GM21737 (cell line): ENCODE data around the gene DCAF11.

Experiments used
- ATAC-seq: cut with Tn5 transposase; IDR thresholded peaks from one replicate; pipeline ENCODE4 v1.9.1; 2021; ENCODE audit warnings: mild to moderate bottlenecking, moderate library complexity; ENCODE audit not compliant: unreplicated experiment

DCAF11 gene

DNA sequence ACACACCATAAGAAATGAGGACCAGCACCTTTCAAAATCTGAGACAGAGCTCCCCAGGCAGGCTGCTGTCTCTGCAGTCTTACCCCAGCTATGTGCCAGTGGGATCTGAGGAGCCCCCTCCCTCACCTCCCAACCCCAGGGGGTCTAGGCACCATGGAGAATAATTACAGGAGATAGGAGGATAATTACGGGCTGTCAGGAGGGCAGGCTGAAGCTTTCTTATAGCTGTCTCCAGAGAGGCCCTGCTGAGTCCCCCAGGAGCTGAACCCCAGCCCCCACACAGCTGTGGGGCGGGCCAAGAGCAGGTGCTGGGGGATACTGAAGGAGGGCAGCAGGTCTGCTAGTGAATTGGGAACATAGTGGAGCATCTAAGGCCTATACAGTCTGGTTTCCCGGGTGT lies 36.4 kb upstream of the DCAF11 start:
- no peak for ATAC-seq

DNA sequence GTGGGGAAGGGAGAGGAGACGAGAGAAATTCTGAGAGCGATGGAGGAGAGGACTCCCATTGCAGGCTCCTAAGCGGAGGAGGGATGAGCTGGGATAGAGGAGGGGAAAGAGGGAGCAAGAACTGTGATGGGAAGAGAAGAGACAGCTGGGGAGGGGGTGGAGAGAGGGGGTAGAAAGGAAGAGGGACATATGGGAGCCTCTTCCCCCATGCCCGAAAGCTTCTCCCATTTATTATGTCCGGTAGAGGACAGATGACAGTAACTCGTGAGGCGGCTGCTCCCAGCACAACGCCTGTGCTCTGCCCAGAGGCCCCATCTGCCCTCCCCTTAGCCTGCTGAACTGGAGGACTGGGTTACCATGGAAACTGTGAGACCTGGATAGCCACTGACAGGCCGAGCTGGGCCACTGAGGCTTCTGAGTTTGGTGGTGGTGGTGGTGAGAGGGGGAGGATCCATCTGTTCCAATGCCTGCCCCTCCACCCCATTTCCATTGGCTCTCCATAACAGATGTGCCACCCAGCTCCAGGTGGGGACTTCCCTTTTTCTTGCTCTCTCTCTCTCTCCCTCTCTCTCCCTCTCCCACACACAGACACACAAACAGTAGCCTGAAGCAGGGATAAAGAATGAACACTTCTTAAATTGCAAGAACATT lies 35.0 kb upstream of the DCAF11 start:
- no peak for ATAC-seq

DNA sequence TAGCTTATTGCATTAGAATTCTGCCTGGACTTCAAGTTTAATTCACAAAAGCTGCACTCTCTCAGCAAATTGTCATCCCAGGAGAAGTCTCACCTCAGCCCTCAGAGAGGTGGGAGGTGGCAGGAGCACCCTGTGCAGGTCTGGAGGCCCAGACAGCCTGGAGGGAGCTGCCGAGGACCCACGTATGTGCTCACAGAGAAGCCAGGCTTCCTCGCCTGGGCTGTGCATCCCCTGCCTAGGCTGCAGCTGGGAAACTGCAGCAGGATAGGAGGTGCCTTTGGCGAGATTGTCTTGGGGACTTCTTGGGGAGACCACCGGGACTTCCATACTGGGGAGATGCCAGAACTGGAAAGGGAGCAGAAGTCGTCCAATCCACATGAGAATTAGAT lies 34.4 kb upstream of the DCAF11 start:
- ATAC-seq: no peak

DNA sequence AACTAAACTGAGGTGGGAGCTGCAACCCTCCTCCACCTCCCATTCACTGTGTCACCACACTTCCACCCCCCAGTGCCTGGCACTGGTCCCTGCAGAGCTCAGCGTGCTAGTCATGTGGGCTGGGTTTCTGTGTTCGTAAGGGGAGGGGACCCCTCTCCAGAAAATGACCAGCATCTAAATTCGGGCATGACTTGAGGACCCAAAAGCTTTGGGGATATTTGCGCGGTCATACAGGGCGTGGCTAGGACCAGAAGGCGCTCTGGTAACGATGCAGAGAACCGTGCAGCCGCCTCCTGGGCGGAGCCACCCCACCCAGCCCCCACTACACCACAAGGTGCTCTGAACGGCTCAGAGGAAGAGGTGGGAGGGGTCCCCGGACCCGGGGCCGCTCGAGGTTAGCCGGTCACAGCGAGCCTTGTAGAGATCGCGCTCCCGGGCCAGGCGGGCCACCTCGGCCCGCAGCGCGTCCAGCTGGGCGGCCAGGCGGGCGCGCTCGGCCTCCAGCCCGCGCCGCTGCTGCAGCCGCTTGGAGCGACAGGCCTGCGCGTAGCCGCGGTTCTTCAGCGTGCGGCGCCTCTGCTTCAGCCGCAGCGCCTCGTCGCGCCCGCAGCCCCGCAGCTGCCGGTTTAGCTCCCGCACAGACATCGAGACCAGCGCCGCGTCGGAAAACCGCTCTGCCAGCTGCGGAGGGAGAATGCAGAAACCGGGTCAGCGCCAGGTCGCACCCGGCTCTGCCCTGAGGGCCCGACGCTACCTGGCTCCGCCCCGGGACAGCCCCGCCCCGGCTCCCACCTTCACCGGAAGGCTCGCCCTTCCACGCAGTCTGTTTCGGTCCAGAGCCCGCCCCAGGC lies 33.5 kb upstream of the DCAF11 start:
- ATAC-seq: peak; percentile 85

DNA sequence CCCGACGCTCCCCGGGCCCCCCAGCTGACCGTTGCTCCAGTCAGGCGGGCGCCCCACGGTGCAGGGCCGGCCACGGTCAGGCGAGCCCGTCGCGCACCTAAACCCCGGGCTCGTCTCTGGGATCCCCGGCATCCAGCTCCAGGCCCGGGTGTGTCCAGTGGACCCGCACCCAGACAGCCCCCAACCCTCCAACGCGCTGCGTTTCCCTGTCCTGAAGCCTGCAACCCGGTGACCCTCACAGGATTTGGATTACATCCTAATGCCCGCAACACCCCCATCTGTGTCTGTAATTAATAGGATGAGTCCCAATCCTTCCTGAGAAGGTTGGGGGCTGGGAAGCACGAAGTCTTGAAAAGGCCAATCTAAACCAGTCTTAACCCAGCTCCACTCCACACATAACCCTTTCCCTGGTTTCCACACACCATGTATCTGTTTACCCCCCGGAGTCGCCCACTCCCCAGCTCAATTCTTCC lies 32.8 kb upstream of the DCAF11 start:
- ATAC-seq: no peak

DNA sequence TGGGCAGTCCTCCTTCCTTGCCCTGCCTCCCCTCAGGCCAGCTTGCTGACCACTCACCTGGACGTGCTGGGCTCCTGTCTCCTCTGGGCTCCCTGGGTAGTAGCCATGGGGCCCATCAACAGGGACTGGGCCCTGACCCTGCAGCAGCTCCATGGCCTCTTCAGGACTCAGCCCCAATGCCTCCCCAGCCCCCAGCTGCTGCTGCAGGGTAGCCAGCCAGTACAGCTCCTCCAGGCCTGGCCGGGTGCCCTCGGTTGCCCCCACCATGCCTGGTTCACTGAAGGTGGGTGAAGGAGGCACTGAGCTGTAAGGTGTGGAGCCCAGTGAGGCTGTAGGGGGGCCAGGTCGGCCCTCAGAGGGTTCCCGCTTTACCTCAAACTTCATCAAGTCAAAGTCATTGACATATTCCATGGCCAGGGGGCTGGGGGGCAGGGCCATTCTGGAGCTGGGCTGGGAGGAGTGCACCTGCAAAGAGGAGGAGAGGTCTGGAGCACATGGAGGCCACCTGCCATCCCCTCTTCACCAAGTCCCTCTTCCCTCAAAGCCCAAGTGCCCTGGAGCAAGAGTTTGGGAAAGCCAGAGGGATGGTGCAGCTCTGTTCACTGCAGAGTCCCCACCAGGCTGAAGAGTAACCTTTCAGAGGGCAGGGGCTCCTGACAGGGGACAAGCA lies 32.0 kb upstream of the DCAF11 start:
- no peak for ATAC-seq

DNA sequence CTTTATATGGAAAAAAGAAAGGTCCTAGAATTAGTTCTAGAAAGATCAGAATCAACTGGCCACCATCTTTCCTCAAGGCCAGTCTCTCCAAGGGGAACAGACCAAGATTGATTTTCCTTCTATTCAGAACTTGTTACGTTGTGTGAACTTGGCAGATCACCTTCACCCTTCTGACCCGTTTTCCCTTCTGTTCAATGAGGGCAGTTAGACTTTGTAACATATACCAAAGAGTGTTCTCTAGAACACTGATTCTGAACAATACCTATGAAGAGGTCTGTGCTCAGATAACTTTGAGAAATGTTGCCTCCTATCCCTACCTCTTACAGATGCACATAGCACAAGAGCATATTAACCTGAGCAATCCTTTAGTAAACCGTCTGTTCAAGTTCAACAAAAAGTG lies 31.1 kb upstream of the DCAF11 start:
- ATAC-seq: no peak

DNA sequence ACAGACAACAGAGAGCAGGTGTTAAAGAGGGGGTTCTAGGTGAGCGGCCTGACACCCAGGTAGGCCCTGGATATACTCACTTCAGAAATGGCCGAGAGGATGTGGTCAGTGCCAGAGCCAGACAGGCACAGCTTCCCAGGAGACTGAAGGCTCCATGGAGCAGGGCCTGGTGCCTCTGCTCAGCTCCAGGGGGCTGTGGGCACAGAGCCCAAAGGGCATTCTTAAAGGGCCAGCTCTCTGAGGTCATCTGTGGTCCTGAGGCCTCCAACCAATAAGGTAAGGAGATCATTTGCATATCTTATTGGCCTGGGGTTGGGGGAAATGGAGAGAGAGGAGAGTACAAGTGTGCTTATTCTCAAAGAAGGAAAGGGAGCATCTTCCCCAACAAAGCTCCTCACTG lies 30.1 kb upstream of the DCAF11 start:
- ATAC-seq: no peak

DNA sequence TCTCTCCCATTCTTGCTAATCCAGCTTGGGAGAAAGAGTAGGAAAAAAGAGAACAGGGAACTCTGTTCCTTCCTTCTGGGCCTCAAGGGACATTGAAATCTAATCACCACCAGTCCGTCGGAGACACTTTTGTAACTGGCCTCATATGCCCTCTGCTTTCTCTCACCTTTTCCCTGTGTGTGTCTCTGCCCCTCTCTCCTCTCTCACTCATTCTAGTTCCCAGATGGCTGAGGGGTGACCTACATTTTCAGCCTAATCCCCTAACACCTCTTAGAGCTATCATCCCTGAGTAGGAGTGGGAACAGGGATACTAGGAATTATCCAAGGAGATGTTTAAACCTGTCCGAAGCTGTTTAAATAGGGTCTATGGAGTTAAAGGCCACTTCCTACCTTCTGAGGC lies 29.4 kb upstream of the DCAF11 start:
- ATAC-seq: no peak

DNA sequence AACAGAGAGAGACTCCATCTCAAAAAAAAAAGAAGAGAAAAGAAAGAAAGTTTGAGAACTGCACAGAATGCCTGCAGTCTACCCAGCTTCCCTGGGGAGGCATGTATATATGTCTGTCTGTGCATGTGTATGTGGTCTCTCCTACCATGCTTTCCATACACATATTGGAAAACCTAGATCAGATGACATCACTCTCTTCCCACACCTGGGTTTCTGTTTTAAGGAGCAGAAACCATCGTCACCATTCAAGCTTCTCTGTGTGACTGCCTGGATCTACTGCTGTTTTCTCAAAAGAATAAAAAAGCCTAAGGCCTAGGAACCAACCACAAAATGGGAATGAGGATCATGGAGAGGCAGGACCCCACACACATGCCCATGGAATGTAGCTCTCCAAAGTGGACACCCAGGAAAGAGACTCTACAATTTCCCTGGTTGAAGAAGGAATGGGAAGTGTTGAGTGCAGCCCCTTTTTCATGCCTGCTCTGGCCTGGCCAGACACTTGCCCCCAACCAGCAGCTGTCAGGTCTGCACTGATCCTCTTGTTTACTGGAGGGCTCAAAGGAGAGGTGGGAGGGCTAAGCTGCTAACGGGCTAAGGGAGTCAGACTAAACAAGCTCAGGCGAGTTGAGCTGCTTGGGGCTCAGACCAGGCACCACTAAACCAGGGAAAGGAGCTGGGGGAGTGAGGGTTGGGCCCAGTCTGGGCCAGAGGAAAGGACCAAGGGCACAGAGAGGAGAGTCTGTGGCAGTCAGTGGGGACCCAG lies 28.2 kb upstream of the DCAF11 start:
- no peak for ATAC-seq

DNA sequence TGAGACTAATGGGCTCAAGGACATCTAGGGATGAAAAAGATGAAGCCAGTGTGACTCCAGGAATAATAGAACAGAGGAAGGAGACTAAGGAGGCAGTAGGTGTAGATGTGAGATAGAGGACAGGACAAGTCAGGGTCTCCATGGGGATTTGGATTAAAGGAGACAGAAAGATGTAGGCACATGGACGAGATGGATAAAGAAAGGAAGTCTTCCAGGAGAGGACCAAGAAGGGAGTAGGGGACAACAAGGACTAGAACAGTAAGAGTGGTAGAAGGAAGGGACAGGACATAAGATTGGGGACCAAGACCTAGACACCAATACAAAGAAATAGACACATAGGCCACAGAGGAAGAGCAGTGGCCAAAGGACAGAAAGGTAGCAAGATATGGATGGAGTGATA lies 27.6 kb upstream of the DCAF11 start:
- ATAC-seq: no peak

DNA sequence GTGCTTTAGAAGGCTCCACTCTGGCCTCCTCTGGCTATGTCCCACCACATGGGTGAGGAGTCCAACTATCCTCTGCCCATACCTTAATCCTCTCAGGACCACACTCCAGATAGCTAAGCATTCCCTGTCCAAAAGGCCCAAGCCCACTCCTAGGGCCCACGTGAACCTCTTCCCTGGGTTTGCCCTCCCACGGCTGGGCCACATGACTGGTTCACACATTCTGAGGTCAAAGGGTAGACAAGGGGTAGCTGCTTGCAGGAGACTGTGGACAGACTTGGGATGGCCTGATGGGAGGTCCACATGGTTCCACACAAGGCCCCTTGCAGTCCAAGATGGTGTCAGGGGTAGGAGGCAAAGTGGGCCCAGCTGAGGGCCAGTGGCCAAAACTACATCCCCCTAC lies 26.5 kb upstream of the DCAF11 start:
- ATAC-seq: no peak

DNA sequence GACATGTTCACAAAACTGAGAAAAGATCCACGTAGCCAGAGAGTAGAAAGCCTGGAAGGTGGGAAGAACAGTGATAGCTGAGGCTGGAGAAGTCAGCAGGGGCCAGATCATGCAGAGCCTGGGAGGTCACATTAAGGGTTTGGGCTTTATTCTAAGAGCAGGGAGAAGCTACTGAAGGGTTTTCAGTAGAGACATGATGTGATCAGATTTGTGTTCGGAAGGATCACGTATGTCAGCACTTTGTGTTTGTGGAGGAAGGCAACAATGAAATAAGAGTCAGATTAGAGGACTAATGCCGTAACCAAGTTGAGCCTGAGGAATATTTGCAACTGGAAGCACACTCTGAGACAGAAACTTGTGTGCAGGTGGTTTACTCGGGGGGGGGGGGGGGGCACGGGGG lies 24.7 kb upstream of the DCAF11 start:
- ATAC-seq: no peak

DNA sequence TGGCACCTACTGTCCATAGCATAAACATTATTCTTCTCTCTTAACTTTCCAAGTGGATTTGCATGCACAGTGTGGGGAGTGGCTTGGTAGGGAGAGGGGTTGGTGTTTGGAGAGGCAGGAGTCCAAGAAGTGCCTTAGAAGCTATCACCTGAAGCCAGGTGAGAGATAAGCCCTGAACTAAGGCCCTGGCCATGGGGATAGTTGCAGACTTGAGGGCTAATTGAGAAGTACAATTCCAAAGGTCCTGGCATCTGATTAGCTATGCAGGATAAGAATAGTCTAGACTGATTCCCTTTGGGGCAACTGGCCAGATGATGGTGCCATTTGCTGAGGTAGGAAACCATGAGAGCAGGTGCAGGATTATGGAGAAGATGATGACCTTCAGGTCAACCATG lies 22.5 kb upstream of the DCAF11 start:
- no peak for ATAC-seq

DNA sequence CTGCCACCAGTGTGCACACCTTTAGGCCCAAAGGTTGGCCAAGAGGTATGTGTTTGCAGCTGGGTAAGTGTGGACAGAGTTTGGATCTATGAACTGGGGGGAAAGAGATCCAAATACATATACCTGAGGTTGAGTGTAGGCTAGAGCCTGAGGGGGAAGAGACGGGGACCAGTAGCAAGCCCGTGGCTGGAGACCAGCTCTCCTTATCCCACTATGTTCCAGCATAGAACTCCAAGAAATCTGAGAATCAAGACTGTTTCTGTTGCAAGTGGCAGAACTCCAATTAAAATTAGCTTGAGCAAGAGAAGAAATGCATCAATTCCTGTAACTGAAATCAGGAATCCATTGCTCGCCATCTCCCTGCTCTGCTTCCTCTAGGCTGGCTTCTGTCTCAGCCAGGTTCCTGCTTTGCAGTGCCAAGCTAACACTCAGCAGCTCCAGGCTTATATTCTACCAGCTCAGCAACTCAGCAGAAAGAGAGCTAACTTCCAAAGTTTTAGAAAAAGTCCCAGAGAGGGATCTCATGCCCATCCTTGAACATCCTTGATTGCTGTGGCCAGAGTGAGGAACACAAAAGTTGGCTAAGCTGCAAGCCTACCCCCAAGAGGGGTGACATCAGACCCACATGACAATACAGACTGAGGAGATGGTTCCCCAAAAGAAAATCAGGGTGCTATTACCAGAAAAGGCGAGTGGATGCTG lies 21.9 kb upstream of the DCAF11 start:
- no peak for ATAC-seq

DNA sequence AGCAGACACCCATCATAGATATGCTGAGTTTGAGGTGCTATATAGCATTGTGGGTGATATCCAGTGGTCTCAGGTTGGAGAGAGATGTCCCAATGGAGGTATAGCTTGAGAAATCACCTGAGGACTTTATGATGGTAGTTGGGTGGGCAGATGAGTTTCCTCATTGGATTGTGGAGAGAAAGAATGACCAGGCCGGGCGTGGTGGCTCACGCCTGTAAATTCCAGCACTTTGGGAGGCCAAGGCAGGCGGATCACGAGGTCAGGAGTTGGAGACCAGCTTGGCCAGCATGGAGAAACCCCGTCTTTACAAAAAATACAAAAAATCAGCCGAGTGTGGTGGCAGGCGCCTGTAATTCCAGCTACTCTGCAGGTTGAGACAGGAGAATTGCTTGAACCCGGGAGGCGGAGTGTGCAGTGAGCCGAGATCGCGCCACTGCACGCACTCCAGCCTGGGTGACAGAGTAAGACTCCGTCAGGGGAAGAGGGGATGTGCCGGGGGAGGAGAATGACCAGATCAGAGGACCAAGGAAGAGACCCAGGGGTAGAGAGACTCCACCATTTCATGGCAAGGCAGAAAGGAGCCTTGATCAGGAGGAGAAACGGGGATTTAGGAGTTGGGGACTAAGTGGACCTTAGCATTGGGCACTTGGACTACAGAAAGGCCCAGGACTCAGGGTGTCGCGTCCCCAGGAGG lies 21.2 kb upstream of the DCAF11 start:
- no peak for ATAC-seq

DNA sequence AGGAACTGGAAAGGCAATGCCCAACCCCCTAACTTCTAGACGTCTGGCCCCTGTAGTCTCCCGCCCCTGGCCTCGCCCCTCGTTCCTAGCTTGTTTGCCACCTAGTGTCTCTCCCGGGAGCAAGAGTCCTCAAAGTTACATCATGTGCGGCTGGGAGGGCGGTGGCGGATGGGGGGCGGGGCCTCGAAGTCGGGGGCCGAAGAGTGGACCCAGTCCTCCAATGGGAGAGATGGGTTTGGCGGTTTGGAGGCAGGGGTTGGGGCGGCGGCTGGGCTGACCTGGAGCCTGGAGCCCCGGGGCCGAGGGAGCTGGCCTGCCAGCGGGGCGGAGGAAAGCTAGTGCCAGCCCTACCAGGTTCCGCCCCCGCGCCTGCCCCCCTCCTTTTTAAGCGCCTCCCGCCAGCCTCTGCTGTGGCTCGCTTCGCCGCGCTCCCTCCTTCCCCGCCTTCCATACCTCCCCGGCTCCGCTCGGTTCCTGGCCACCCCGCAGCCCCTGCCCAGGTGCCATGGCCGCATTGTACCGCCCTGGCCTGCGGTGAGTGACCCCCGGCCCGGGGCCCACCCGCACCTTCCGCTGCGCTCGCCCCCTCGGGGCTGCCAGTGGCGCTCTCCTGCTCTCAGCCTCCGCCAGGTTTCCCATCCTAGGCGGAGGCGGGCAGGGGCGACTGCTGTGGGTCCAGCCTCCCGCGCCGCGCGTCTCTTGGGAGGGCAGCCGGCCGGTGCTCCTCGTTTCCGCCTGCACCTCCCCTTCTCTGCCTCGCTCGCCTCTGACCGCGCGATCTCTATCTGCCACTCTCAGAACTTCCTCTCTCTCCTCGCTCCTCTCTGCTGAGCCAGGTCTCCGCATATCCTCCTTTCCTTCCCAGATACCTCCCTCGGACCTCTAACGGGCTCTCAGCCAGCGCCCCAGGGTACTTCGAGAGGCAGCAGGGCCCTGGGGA lies 20.4 kb upstream of the DCAF11 start, which contains the start of gene PCK2:
TSS of gene PCK2 (plus strand) at position 411 of the 940 bp plus-strand sequence. CDS start at position 506, 95 bp downstream.
- ATAC-seq: peak; percentile 50

DNA sequence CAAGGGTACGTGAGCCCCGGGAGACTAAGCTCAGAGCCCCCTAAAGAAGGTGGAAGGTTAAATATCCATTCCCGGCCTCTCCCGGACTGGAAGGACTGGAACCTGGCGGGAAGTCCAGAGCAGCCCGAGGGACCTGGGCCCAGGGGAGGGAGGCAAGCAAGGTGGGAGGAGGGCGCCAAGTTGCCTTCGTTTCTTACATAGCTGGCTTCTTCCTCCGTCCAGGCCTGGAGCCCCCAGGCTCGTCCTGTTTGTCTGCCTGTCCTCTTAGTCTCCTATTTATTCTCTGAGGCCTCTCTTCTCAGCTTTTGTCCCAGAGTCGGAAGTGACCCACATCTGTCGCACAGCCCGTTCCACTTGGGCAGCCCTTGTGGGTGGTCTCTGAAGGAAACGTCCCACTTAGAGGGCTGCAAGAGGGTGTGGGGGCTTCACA lies 19.7 kb upstream of the DCAF11 start:
- no peak for ATAC-seq
